H9 (cell line): ENCODE measurements around the gene ATXN7L3. TPM values are rescaled to one million over a fixed set of nuclear protein-coding genes. Genes with fewer than 3 reads are reported as not detected.
A peak's percentile ranks its signal among the peaks of the same experiment; 100 is the strongest.

Experiments
- DNase-seq: peaks from one replicate; pipeline ENCODE4 v3.0.0-alpha.2; 2017
- H2AFZ ChIP-seq: one replicate; pipeline ENCODE4 v1.6.1; 2013; ENCODE audit warnings: mild to moderate bottlenecking, low read length, control low read depth, moderate library complexity
- H2AK5ac ChIP-seq: 2 replicates; pipeline ENCODE4 v1.6.1; 2013; ENCODE audit warnings: low read length, control low read depth, mixed read lengths; ENCODE audit not compliant: insufficient read length
- H2BK120ac ChIP-seq: one replicate; pipeline ENCODE4 v1.6.1; 2013; ENCODE audit warnings: low read depth, mild to moderate bottlenecking, low read length, control low read depth, inconsistent platforms; ENCODE audit not compliant: poor library complexity, severe bottlenecking
- H2BK12ac ChIP-seq: 2 replicates; pipeline ENCODE4 v1.6.1; 2013; ENCODE audit warnings: low read length, control low read depth, mixed read lengths, low read depth; ENCODE audit not compliant: insufficient read length
- H2BK15ac ChIP-seq: 2 replicates; pipeline ENCODE4 v1.6.1; 2013; ENCODE audit warnings: low read depth, low read length, control low read depth
- H2BK20ac ChIP-seq: one replicate; pipeline ENCODE4 v1.6.1; 2013; ENCODE audit warnings: low read depth, mild to moderate bottlenecking, low read length, control low read depth, inconsistent platforms; ENCODE audit not compliant: poor library complexity, severe bottlenecking
- H2BK5ac ChIP-seq: 2 replicates; pipeline ENCODE4 v1.6.1; 2013; ENCODE audit warnings: low read length, control low read depth, mixed read lengths; ENCODE audit not compliant: insufficient read length
- H3K14ac ChIP-seq: 2 replicates; pipeline ENCODE4 v1.6.1; 2013; ENCODE audit warnings: low read length, control low read depth; ENCODE audit not compliant: insufficient read depth
- H3K18ac ChIP-seq: 2 replicates; pipeline ENCODE4 v1.6.1; 2013; ENCODE audit warnings: low read depth, mild to moderate bottlenecking, mixed read lengths, low read length, control low read depth; ENCODE audit not compliant: insufficient read length
- H3K23ac ChIP-seq: 2 replicates; pipeline ENCODE4 v1.6.1; 2013; ENCODE audit warnings: low read length, control low read depth, mixed read lengths, low read depth; ENCODE audit not compliant: insufficient read length
- H3K23me2 ChIP-seq: 2 replicates; pipeline ENCODE4 v1.6.1; 2013; ENCODE audit warnings: low read depth, mild to moderate bottlenecking, mixed read lengths, low read length, control low read depth; ENCODE audit not compliant: insufficient read length, poor library complexity, severe bottlenecking
- H3K27ac ChIP-seq: 2 replicates; pipeline ENCODE4 v1.5.1; 2013; ENCODE audit warnings: low read length, control low read depth, mixed read lengths, low read depth; ENCODE audit not compliant: insufficient read length
- H3K27me3 ChIP-seq: 2 replicates; pipeline ENCODE4 v1.6.1; 2013; ENCODE audit warnings: low read length, control low read depth, inconsistent platforms; ENCODE audit not compliant: insufficient read depth
- H3K4ac ChIP-seq: 2 replicates; pipeline ENCODE4 v1.6.1; 2013; ENCODE audit warnings: low read depth, mild to moderate bottlenecking, control low read depth, inconsistent platforms, low read length, moderate library complexity
- H3K4me1 ChIP-seq: 2 replicates; pipeline ENCODE4 v1.6.1; 2013; ENCODE audit warnings: low read length, control low read depth, inconsistent platforms; ENCODE audit not compliant: insufficient read depth
- H3K4me2 ChIP-seq: 2 replicates; pipeline ENCODE4 v1.6.1; 2013; ENCODE audit warnings: low read length, control low read depth, mixed read lengths; ENCODE audit not compliant: insufficient read length, insufficient read depth
- H3K56ac ChIP-seq: 2 replicates; pipeline ENCODE4 v1.6.1; 2013; ENCODE audit warnings: low read depth, mild to moderate bottlenecking, mixed read lengths, low read length, control low read depth; ENCODE audit not compliant: insufficient read length
- H3K79me1 ChIP-seq: 2 replicates; pipeline ENCODE4 v1.6.1; 2013; ENCODE audit warnings: low read depth, mild to moderate bottlenecking, moderate library complexity, low read length, control low read depth, inconsistent platforms; ENCODE audit not compliant: insufficient read depth, poor library complexity, severe bottlenecking
- H3K79me2 ChIP-seq: 2 replicates; pipeline ENCODE4 v1.6.1; 2013; ENCODE audit warnings: low read length, control low read depth, inconsistent platforms; ENCODE audit not compliant: insufficient read depth
- H3K9ac ChIP-seq: 2 replicates; pipeline ENCODE4 v1.6.1; 2013; ENCODE audit warnings: low read length, control low read depth, mixed read lengths; ENCODE audit not compliant: insufficient read length; ENCODE audit errors: extremely low read depth
- H3K9me3 ChIP-seq: one replicate; pipeline ENCODE4 v1.6.1; 2013; ENCODE audit warnings: low read depth, low read length, inconsistent platforms; ENCODE audit not compliant: control insufficient read depth
- H3T11ph ChIP-seq: one replicate; pipeline ENCODE4 v1.6.1; 2013; ENCODE audit warnings: mild to moderate bottlenecking, low read length, control low read depth, inconsistent platforms
- H4K20me1 ChIP-seq: one replicate; pipeline ENCODE4 v1.6.1; 2013; ENCODE audit not compliant: control insufficient read depth, insufficient read length, insufficient read depth
- H4K5ac ChIP-seq: 2 replicates; pipeline ENCODE4 v1.6.1; 2013; ENCODE audit warnings: low read depth, mild to moderate bottlenecking, mixed read lengths, low read length, control low read depth; ENCODE audit not compliant: insufficient read length
- H4K8ac ChIP-seq: replicated peaks from 2 replicates; pipeline ENCODE4 v1.6.1; 2013; ENCODE audit warnings: low read length, control low read depth, mixed read lengths, low read depth; ENCODE audit not compliant: insufficient read length
- H4K91ac ChIP-seq: 2 replicates; pipeline ENCODE4 v1.6.1; 2013; ENCODE audit warnings: low read depth, mild to moderate bottlenecking, moderate library complexity, mixed read lengths, low read length, control low read depth; ENCODE audit not compliant: insufficient read length
- H3K27ac Mint-ChIP-seq, 3 experiments: 2 replicates in 2 of 3; 3 replicates in 1 of 3; pipeline ENCODE4 v1.8.0; 2020 to 2021; ENCODE audit warnings: mixed read lengths in 3 of 3, mild to moderate bottlenecking in 1 of 3, moderate library complexity in 1 of 3
- H3K27me3 Mint-ChIP-seq: 2 replicates; pipeline ENCODE4 v1.8.0; 2021; ENCODE audit warnings: low read depth, mild to moderate bottlenecking, moderate library complexity, mixed read lengths
- H3K36me3 Mint-ChIP-seq, 3 experiments: 2 replicates in 2 of 3; 3 replicates in 1 of 3; pipeline ENCODE4 v1.8.0; 2020 to 2021; ENCODE audit warnings: low read depth in 3 of 3, mixed read lengths in 3 of 3; ENCODE audit not compliant: insufficient read depth in 1 of 3
- H3K4me1 Mint-ChIP-seq, 2 experiments: 2 replicates each; pipeline ENCODE4 v1.8.0; 2020; ENCODE audit warnings: mixed read lengths in 2 of 2
- H3K4me3 Mint-ChIP-seq, 2 experiments: 2 replicates in 1 of 2; 3 replicates in 1 of 2; pipeline ENCODE4 v1.8.0; 2020 to 2021; ENCODE audit warnings: mild to moderate bottlenecking in 2 of 2, mixed read lengths in 2 of 2, moderate library complexity in 1 of 2
- H3K9me3 Mint-ChIP-seq, 2 experiments: 2 replicates in 1 of 2; 3 replicates in 1 of 2; pipeline ENCODE4 v1.8.0; 2020; ENCODE audit warnings: mild to moderate bottlenecking in 2 of 2, mixed read lengths in 2 of 2, moderate library complexity in 1 of 2
- WGBS: extraction: QIAGEN DNeasy Blood & Tissue Kit; methylation state at CpG from one replicate; pipeline ENCODE4 v1.1.7; 2013; ENCODE audit warnings: missing lambda C conversion rate, low lambda C conversion rate, mixed read lengths; ENCODE audit not compliant: insufficient read length; ENCODE audit errors: extremely low coverage; 5-methylcytosine and 5-hydroxymethylcytosine counted together
- total RNA-seq: library from RNA; stranded (reverse); gene quantifications from 2 replicates; pipeline ENCODE4 v1.2.1, GENCODE V29; 2021
- TF ChIP-seq, protein P1 (sequence below): fragments of 200-600 bp; sonication (generic); conservative IDR thresholded peaks from 3 replicates; pipeline ENCODE4 v1.8.0; 2021; ENCODE audit warnings: antibody characterized with exemption, mild to moderate bottlenecking

ATXN7L3 gene
- total RNA-seq, 1 experiment from 2014 or later = 125 TPM

DNA sequence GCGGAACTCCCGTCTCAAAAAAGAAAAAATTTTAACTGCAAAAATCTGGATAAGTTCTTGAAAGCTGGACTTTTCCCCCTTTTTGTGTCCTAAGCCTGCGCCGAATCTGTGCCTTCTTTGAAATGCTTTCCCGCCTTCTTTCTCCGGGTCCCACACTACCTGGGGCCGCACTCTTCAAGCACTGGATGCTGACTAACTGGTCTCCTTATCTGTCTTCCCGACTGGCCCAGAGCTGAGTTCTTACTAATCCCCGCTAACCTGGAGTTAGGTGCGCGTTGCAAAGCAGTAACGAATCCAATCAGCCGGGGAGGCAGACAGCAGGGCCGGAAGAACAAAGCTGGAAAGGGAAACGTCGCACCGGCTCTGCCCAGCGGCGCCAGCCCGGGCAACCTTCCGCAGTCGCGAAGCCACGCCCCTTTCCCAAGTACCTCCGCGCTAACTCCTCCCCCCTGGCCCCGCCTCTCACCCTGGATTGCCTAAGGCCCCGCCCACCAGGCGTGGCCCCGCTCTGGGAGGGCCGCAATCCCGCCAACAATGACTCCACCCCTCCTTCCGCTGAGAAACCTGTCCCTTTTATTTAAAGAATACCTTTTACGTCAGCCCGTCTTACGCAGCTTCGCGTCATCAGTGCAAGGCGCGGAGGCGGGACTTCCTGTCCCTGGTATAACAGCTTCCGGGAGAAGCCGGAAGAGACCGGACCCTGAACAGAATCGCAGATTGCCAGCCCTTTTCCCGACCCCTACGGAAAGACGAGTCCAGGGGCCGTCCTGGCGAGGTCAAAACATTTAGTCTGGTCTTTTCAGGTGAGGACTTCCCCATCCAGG lies 13.2 kb downstream of the ATXN7L3 start, which contains the start of gene TMUB2:
TSS of gene TMUB2 (plus strand) at position 666 of the 824 bp plus-strand sequence. CDS start 737 bp downstream, outside the sequence.
- no peak within 1 kb of the TSS for H3K4ac ChIP-seq
- no CpG with 5 or more reads among the region's 50 CpGs for WGBS

More for the DNA sequence above, 13.2 kb downstream of the ATXN7L3 start, which contains the start of gene TMUB2:
- peak within 1 kb of the TSS; percentile 91 for H3K9ac ChIP-seq
- H3K14ac ChIP-seq = peak within 1 kb of the TSS; percentile 94
- no peaks in the 10 kb centered on the region for H3K27me3 ChIP-seq
- no peak within 1 kb of the TSS for H3K56ac ChIP-seq
- no peaks in the 10 kb centered on the region; the same call in 1 of the 2 replicates for H3K27me3 Mint-ChIP-seq
- no peak within 1 kb of the TSS for H4K5ac ChIP-seq
- H3K27ac ChIP-seq = peak within 1 kb of the TSS; percentile 81
- peaks cover 3% of the 10 kb centered on the region for H3K79me1 ChIP-seq
- no peaks in the 10 kb centered on the region for H3K4me1 ChIP-seq
- H3K23me2 ChIP-seq = no peaks in the 10 kb centered on the region
- H3K27ac Mint-ChIP-seq = peak within 1 kb of the TSS; percentile 97 to 99 (median 99)
- H3K23ac ChIP-seq = no peak within 1 kb of the TSS
- peak within 1 kb of the TSS; percentile 76 for H3K4me2 ChIP-seq
- peak; percentile 100 for DNase-seq
- H2BK5ac ChIP-seq = no peak within 1 kb of the TSS
- TF ChIP-seq, protein P1, sequence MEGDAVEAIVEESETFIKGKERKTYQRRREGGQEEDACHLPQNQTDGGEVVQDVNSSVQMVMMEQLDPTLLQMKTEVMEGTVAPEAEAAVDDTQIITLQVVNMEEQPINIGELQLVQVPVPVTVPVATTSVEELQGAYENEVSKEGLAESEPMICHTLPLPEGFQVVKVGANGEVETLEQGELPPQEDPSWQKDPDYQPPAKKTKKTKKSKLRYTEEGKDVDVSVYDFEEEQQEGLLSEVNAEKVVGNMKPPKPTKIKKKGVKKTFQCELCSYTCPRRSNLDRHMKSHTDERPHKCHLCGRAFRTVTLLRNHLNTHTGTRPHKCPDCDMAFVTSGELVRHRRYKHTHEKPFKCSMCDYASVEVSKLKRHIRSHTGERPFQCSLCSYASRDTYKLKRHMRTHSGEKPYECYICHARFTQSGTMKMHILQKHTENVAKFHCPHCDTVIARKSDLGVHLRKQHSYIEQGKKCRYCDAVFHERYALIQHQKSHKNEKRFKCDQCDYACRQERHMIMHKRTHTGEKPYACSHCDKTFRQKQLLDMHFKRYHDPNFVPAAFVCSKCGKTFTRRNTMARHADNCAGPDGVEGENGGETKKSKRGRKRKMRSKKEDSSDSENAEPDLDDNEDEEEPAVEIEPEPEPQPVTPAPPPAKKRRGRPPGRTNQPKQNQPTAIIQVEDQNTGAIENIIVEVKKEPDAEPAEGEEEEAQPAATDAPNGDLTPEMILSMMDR = no peak
- H3K18ac ChIP-seq = peak within 1 kb of the TSS; percentile 97
- peaks cover 19 to 48% (median 33%) of the 10 kb centered on the region in 3 experiments for H3K36me3 Mint-ChIP-seq
- H3T11ph ChIP-seq = no peak within 1 kb of the TSS
- H4K8ac ChIP-seq = no peak within 1 kb of the TSS
- peaks cover 5% of the 10 kb centered on the region for H3K9me3 ChIP-seq
- H3K9me3 Mint-ChIP-seq = peaks cover 6% of the 10 kb centered on the region in 2 experiments
- H2BK120ac ChIP-seq = no peak within 1 kb of the TSS
- H2AK5ac ChIP-seq = no peak within 1 kb of the TSS
- H3K4me3 Mint-ChIP-seq = peak within 1 kb of the TSS; percentile 95 to 99
- H2BK20ac ChIP-seq = no peak within 1 kb of the TSS
- H2BK15ac ChIP-seq = no peak within 1 kb of the TSS
- no peak within 1 kb of the TSS for H2BK12ac ChIP-seq
- H4K20me1 ChIP-seq = no peaks in the 10 kb centered on the region
- H3K79me2 ChIP-seq = peaks cover 8% of the 10 kb centered on the region; the same call in 1 of the 2 replicates
- peaks cover 9 to 29% of the 10 kb centered on the region in 2 experiments for H3K4me1 Mint-ChIP-seq
- no peak within 1 kb of the TSS for H2AFZ ChIP-seq
- H4K91ac ChIP-seq = no peak within 1 kb of the TSS
